Testis (tissue), 2 donors: Measurements from ENCODE around the gene C22orf39.

Experiments used
- POLR2A ChIP-seq: fragments of 450-650 bp; IDR thresholded peaks from one replicate; pipeline ENCODE4 v1.6.1; 2017; ENCODE audit warnings: antibody characterized with exemption, mild to moderate bottlenecking, moderate library complexity
- TF ChIP-seq, protein P1 (sequence below), 3 experiments: fragments of 450-650 bp in 2 of 3; fragments of 200-600 bp in 1 of 3; sonication (generic) in 1 of 3; IDR thresholded peaks; one replicate each; pipeline ENCODE4 v1.5.1; 2016 to 2019; ENCODE audit warnings: antibody characterized with exemption in 3 of 3, mild to moderate bottlenecking in 2 of 3, moderate library complexity in 1 of 3

DNA sequence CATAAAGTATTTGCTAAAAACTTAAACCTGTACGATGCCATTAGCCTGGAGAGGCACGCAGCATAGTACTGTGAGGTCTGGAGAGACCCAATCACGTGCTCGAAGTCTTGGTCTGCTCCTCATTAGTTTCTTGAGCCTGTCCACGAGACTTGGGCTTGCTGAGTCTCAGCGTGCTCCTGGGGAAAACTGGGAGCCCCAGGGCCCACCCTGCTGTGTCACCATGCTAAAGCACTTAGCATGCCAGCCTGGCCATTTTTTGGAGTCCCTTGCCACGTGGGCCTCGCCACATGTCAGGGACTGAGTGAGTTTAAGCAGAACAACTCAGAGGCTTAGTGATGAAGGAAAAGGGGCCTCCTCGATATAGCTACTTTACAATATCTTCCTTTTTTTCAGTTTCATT lies 34.8 kb upstream of the C22orf39 start:
- TF ChIP-seq, protein P1, sequence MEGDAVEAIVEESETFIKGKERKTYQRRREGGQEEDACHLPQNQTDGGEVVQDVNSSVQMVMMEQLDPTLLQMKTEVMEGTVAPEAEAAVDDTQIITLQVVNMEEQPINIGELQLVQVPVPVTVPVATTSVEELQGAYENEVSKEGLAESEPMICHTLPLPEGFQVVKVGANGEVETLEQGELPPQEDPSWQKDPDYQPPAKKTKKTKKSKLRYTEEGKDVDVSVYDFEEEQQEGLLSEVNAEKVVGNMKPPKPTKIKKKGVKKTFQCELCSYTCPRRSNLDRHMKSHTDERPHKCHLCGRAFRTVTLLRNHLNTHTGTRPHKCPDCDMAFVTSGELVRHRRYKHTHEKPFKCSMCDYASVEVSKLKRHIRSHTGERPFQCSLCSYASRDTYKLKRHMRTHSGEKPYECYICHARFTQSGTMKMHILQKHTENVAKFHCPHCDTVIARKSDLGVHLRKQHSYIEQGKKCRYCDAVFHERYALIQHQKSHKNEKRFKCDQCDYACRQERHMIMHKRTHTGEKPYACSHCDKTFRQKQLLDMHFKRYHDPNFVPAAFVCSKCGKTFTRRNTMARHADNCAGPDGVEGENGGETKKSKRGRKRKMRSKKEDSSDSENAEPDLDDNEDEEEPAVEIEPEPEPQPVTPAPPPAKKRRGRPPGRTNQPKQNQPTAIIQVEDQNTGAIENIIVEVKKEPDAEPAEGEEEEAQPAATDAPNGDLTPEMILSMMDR (IDR thresholded peaks at IDR 0.05), result no peak
- no peak for TF ChIP-seq POLR2A
